Caco-2 (cell line): Measurements from ENCODE around the gene RBPJ. TPM values are rescaled to one million over a fixed set of nuclear protein-coding genes. Genes with fewer than 3 reads are reported as not detected.

Experiments used
- BruUV-seq: library from RNA; stranded (reverse); fragments of 400-500 nt; replicated peaks from 2 replicates; lab custom pipeline; 2021; lab: Mats Ljungman, UMichigan
- CTCF ChIA-PET: fragments of 300-600 bp; sonication (Branson Sonifier 250); formaldehyde crosslinking; loops from one replicate; lab custom pipeline; 2022; ENCODE audit warnings: antibody characterized with exemption; lab: Charles Lee
- POLR2A ChIA-PET: fragments of 300-600 bp; sonication (Branson Sonifier 250); formaldehyde crosslinking; loops from one replicate; lab custom pipeline; 2022; ENCODE audit warnings: antibody characterized with exemption; lab: Charles Lee
- DNase-seq, 2 experiments: peaks; one replicate each; pipeline versions ENCODE4 v3.0.0 to v3.0.0-alpha.2; 2020 to 2022
- H3K27me3 ChIP-seq: replicated peaks from 2 replicates; pipeline ENCODE4 v1.6.0; 2011; ENCODE audit warnings: low read length; ENCODE audit not compliant: control insufficient read depth, insufficient read depth
- H3K36me3 ChIP-seq: 2 replicates; pipeline ENCODE4 v1.5.1; 2011; ENCODE audit warnings: low read length; ENCODE audit not compliant: control insufficient read depth, insufficient read depth
- H3K4me1 ChIP-seq: fragments of 250-450 bp; sonication (Bioruptor Pico); 2 replicates; pipeline ENCODE4 v1.5.1; 2020; ENCODE audit warnings: mild to moderate bottlenecking
- H3K4me3 ChIP-seq: 2 replicates; pipeline ENCODE4 v1.5.1; 2011; ENCODE audit warnings: low read depth, mild to moderate bottlenecking, control low read depth, low read length
- H3K9me3 ChIP-seq: fragments of 250-450 bp; sonication (Bioruptor Pico); 2 replicates; pipeline ENCODE4 v1.5.1; 2020; ENCODE audit warnings: mild to moderate bottlenecking, moderate library complexity
- H3K27ac Mint-ChIP-seq: one replicate; pipeline ENCODE4 v1.8.0; 2022; ENCODE audit warnings: mixed read lengths; ENCODE audit not compliant: unreplicated experiment
- H3K27me3 Mint-ChIP-seq: one replicate; pipeline ENCODE4 v1.8.0; 2022; ENCODE audit warnings: mixed read lengths; ENCODE audit not compliant: insufficient read depth, unreplicated experiment
- H3K36me3 Mint-ChIP-seq: one replicate; pipeline ENCODE4 v1.8.0; 2022; ENCODE audit warnings: mild to moderate bottlenecking, mixed read lengths; ENCODE audit not compliant: insufficient read depth, unreplicated experiment
- H3K4me1 Mint-ChIP-seq: one replicate; pipeline ENCODE4 v1.8.0; 2022; ENCODE audit warnings: low read depth, mixed read lengths; ENCODE audit not compliant: unreplicated experiment
- H3K4me3 Mint-ChIP-seq: one replicate; pipeline ENCODE4 v1.8.0; 2022; ENCODE audit warnings: mild to moderate bottlenecking, moderate library complexity, mixed read lengths; ENCODE audit not compliant: unreplicated experiment
- H3K9me3 Mint-ChIP-seq: one replicate; pipeline ENCODE4 v1.8.0; 2022; ENCODE audit warnings: mixed read lengths; ENCODE audit not compliant: unreplicated experiment
- intact Hi-C: fragments of 100-400 bp; cut with micrococcal nuclease; formaldehyde crosslinking; loops from one replicate; pipeline ENCODE4 v1.10.0; 2022; ENCODE audit not compliant: unreplicated experiment
- total RNA-seq: library from RNA; stranded (reverse); gene quantifications from 2 replicates; pipeline ENCODE4 v1.2.3, GENCODE V29; 2022
- TF ChIP-seq, protein P1 (sequence below), 2 experiments: fragments of 200-600 bp in 1 of 2; IDR thresholded peaks; 1 replicate in 1 of 2; 2 replicates in 1 of 2; pipeline versions ENCODE4 v1.5.1 to v1.8.0; 2011 to 2022; ENCODE audit warnings: antibody characterized with exemption in 1 of 2, control low read depth in 1 of 2, inconsistent platforms in 1 of 2, low read depth in 1 of 2, low read length in 1 of 2, mild to moderate bottlenecking in 1 of 2, moderate library complexity in 1 of 2; ENCODE audit not compliant: insufficient read depth in 1 of 2, severe bottlenecking in 1 of 2, unreplicated experiment in 1 of 2

The RBPJ gene
- total RNA-seq, 1 experiment from 2014 or later, result 38.8 TPM

DNA sequence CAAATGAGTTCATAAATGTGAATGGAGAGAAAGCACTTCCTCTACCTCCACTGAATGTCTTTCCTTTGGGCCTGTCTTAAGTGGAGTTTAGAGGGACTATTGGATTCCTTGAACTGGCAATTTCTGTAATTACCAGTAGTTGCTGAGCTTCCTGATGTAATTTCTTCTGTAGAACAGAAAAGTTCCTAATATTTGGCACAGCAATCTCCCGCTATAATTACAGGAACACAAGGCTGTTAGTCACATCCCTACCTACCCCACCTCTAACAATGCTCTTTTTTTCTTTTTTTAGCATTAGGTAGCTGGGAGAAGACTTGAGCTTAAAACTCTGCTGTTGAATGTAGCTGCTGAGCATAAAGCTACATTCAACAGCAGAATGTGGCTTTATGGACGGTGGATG lies 24.8 kb upstream of the RBPJ start:
- no peak overlapping the region for H3K4me3 ChIP-seq
- ChIA-PET CTCF (no interaction called here), POLR2A (no interaction called here)
- no TSS peak for BruUV-seq
- no peaks in the 10 kb centered on the region for H3K9me3 Mint-ChIP-seq
- TF ChIP-seq, protein P1, sequence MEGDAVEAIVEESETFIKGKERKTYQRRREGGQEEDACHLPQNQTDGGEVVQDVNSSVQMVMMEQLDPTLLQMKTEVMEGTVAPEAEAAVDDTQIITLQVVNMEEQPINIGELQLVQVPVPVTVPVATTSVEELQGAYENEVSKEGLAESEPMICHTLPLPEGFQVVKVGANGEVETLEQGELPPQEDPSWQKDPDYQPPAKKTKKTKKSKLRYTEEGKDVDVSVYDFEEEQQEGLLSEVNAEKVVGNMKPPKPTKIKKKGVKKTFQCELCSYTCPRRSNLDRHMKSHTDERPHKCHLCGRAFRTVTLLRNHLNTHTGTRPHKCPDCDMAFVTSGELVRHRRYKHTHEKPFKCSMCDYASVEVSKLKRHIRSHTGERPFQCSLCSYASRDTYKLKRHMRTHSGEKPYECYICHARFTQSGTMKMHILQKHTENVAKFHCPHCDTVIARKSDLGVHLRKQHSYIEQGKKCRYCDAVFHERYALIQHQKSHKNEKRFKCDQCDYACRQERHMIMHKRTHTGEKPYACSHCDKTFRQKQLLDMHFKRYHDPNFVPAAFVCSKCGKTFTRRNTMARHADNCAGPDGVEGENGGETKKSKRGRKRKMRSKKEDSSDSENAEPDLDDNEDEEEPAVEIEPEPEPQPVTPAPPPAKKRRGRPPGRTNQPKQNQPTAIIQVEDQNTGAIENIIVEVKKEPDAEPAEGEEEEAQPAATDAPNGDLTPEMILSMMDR (IDR thresholded peaks at IDR 0.05; ENCODE audit: insufficient read depth in 1 of 2, low read depth in 1 of 2, low read length in 1 of 2, severe bottlenecking in 1 of 2, unreplicated experiment in 1 of 2), result no peak
- no peaks in the 10 kb centered on the region for H3K4me1 Mint-ChIP-seq
- H3K36me3 ChIP-seq, result no peaks in the 10 kb centered on the region
- no peaks in the 10 kb centered on the region; the same call in 1 of the 2 replicates for H3K27me3 ChIP-seq
- no peaks in the 10 kb centered on the region for H3K36me3 Mint-ChIP-seq
- peaks cover 8% of the 10 kb centered on the region for H3K27me3 Mint-ChIP-seq
- intact Hi-C loops, result no loop called here
- no peak for DNase-seq
- H3K27ac Mint-ChIP-seq, result no peak overlapping the region
- H3K4me3 Mint-ChIP-seq, result no peak overlapping the region
- no peaks in the 10 kb centered on the region for H3K4me1 ChIP-seq
- H3K9me3 ChIP-seq, result no peaks in the 10 kb centered on the region

DNA sequence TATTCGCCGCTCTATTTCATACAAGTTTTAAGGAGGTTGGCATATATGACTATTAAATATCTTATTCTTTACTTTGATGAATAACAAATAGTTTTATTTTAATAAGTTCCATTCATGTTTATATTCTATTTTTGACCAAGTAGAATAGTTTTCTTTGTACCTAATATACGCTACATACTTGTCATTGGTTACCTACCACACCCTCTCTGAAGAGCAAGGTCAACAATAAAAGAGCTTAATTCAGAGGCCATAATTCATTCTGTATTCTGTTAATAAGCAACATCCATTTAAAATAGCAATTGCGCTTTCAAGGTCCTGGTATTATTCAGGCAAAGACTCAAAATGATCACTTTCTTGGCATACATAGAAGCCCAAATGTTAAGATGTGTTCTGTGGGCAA lies 24.3 kb upstream of the RBPJ start:
- Histone ChIP-seq H3K4me3 (no peak overlapping the region), H3K9me3 (no peaks in the 10 kb centered on the region), H3K27me3 (no peaks in the 10 kb centered on the region; the same call in 1 of the 2 replicates), H3K4me1 (no peaks in the 10 kb centered on the region), H3K36me3 (no peaks in the 10 kb centered on the region)
- ChIA-PET POLR2A (no interaction called here), CTCF (no interaction called here)
- H3K4me3 Mint-ChIP-seq, result no peak overlapping the region
- no TSS peak for BruUV-seq
- H3K4me1 Mint-ChIP-seq, result no peaks in the 10 kb centered on the region
- intact Hi-C loops, result no loop called here
- no peak for DNase-seq
- no peaks in the 10 kb centered on the region for H3K9me3 Mint-ChIP-seq
- TF ChIP-seq, protein P1 (IDR thresholded peaks at IDR 0.05; ENCODE audit: insufficient read depth in 1 of 2, low read depth in 1 of 2, low read length in 1 of 2, severe bottlenecking in 1 of 2, unreplicated experiment in 1 of 2), result no peak
- H3K27ac Mint-ChIP-seq, result no peak overlapping the region
- H3K36me3 Mint-ChIP-seq, result no peaks in the 10 kb centered on the region
- H3K27me3 Mint-ChIP-seq, result peaks cover 8% of the 10 kb centered on the region

DNA sequence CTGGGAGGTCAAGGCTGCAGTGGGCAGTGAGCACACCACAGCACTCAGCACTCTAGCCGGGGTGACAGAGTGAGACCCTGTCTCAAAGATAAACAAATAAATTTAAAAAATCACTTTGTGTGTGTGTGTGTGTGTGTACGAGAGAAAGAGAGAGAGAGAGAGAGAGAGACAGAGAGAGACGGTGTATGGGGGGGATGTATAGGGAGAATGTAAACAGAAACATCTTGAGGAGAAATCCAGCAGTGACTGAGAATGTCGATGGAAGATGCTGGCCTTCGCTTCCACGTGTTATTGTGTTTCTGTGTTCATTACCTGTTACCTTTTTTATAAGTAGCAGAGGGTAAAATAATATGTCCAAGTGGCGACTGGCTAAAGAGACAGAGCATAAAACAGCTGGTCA lies 23.6 kb upstream of the RBPJ start:
- H3K27me3 Mint-ChIP-seq, result peaks cover 8% of the 10 kb centered on the region
- H3K4me3 Mint-ChIP-seq, result no peak overlapping the region
- intact Hi-C loops, result no loop called here
- no peaks in the 10 kb centered on the region for H3K36me3 Mint-ChIP-seq
- no peaks in the 10 kb centered on the region for H3K9me3 Mint-ChIP-seq
- POLR2A ChIA-PET, result no interaction called here
- no peak overlapping the region for H3K4me3 ChIP-seq
- H3K9me3 ChIP-seq, result no peaks in the 10 kb centered on the region
- BruUV-seq, result no TSS peak
- H3K27me3 ChIP-seq, result no peaks in the 10 kb centered on the region; the same call in 1 of the 2 replicates
- no peaks in the 10 kb centered on the region for H3K4me1 ChIP-seq
- no peaks in the 10 kb centered on the region for H3K36me3 ChIP-seq
- no peak overlapping the region for H3K27ac Mint-ChIP-seq
- H3K4me1 Mint-ChIP-seq, result no peaks in the 10 kb centered on the region
- TF ChIP-seq, protein P1 (IDR thresholded peaks at IDR 0.05; ENCODE audit: insufficient read depth in 1 of 2, low read depth in 1 of 2, low read length in 1 of 2, severe bottlenecking in 1 of 2, unreplicated experiment in 1 of 2), result no peak
- CTCF ChIA-PET, result no interaction called here
- DNase-seq, result no peak
